HG02642 (cell line): ENCODE measurements around the gene P3H4.

Experiments
- ATAC-seq: cut with Tn5 transposase; IDR thresholded peaks from one replicate; pipeline ENCODE4 v1.9.1; 2021; ENCODE audit warnings: mild to moderate bottlenecking; ENCODE audit not compliant: unreplicated experiment, poor library complexity

P3H4 gene

GRCh38 chr17:41773731-41774193, 38.0 kb downstream of the P3H4 start:
- no peak for ATAC-seq

- ATAC-seq = no peak
Measured at GRCh38 chr17:41773190-41773588, 38.6 kb downstream of the P3H4 start.

GRCh38 chr17:41772586-41773189, 39.1 kb downstream of the P3H4 start:
- no peak for ATAC-seq

GRCh38 chr17:41772218-41772585, 39.5 kb downstream of the P3H4 start:
- ATAC-seq = no peak

- no peak for ATAC-seq
Measured at GRCh38 chr17:41771389-41772206, 40.2 kb downstream of the P3H4 start.

GRCh38 chr17:41769985-41770384, 41.8 kb downstream of the P3H4 start:
- no peak for ATAC-seq

GRCh38 chr17:41769346-41769862, 42.3 kb downstream of the P3H4 start:
- ATAC-seq = no peak

GRCh38 chr17:41768682-41769288, 43.0 kb downstream of the P3H4 start:
- ATAC-seq = no peak

- ATAC-seq = no peak
Measured at GRCh38 chr17:41767324-41768042, 44.3 kb downstream of the P3H4 start.

- no peak for ATAC-seq
Measured at GRCh38 chr17:41766135-41766534, 45.6 kb downstream of the P3H4 start.

GRCh38 chr17:41763327-41763726, 48.4 kb downstream of the P3H4 start:
- no peak for ATAC-seq

- ATAC-seq = no peak
Measured at GRCh38 chr17:41762841-41763240, 48.9 kb downstream of the P3H4 start.

- ATAC-seq = no peak
Measured at GRCh38 chr17:41762391-41762790, 49.4 kb downstream of the P3H4 start.

- ATAC-seq = no peak
Measured at GRCh38 chr17:41760878-41761277, 50.9 kb downstream of the P3H4 start.

GRCh38 chr17:41758601-41759000, 53.1 kb downstream of the P3H4 start:
- no peak for ATAC-seq

- no peak for ATAC-seq
Measured at GRCh38 chr17:41754066-41754465, 57.7 kb downstream of the P3H4 start.
